NCI-H128 (cell line): ENCODE data around the gene TGFBR3L.
"Not testable (repeated sequence)": the region's sequence is repeated elsewhere in the genome, so short reads cannot be mapped to it uniquely, and the experiment has no call there.

Experiments
- DNase-seq: peaks from one replicate; lab custom pipeline; 2025; ENCODE audit not compliant: unreplicated experiment; lab: John Stamatoyannopoulos, UW

The TGFBR3L gene

GRCh38 chr19:7926727-7927604 lies 12.3 kb downstream of the TGFBR3L start:
- no peak for DNase-seq

GRCh38 chr19:7927605-7928333 lies 13.1 kb downstream of the TGFBR3L start:
- no peak for DNase-seq

- DNase-seq, result no peak
Measured at GRCh38 chr19:7928334-7928706, 13.7 kb downstream of the TGFBR3L start.

- DNase-seq, result no peak
Measured at GRCh38 chr19:7928741-7929701, 14.4 kb downstream of the TGFBR3L start.

- not testable (repeated sequence) for DNase-seq
Measured at GRCh38 chr19:7930030-7930429, 15.4 kb downstream of the TGFBR3L start.

- no peak for DNase-seq
Measured at GRCh38 chr19:7930765-7931164, 16.1 kb downstream of the TGFBR3L start.

GRCh38 chr19:7931221-7932061 lies 16.8 kb downstream of the TGFBR3L start:
- no peak for DNase-seq

- no peak for DNase-seq
Measured at GRCh38 chr19:7932276-7932929, 17.8 kb downstream of the TGFBR3L start.

- no peak for DNase-seq
Measured at GRCh38 chr19:7932930-7933300, 18.3 kb downstream of the TGFBR3L start.

- DNase-seq, result no peak
Measured at GRCh38 chr19:7933411-7933810, 18.8 kb downstream of the TGFBR3L start.

- no peak for DNase-seq
Measured at GRCh38 chr19:7933828-7934725, 19.4 kb downstream of the TGFBR3L start.

GRCh38 chr19:7934766-7935165 lies 20.1 kb downstream of the TGFBR3L start:
- DNase-seq, result no peak

- no peak for DNase-seq
Measured at GRCh38 chr19:7940841-7941240, 26.2 kb downstream of the TGFBR3L start.

- no peak for DNase-seq
Measured at GRCh38 chr19:7941895-7942596, 27.4 kb downstream of the TGFBR3L start.

GRCh38 chr19:7942981-7943443 lies 28.4 kb downstream of the TGFBR3L start:
- DNase-seq, result no peak

GRCh38 chr19:7943444-7944176 lies 29.0 kb downstream of the TGFBR3L start, which contains the start of gene TIMM44:
TIMM44 (minus strand) TSS chr19:7943666; CDS start chr19:7943651, 15 bp downstream.
- DNase-seq, result peak; percentile 99

- DNase-seq, result peak; percentile 89
Measured at GRCh38 chr19:7944177-7944761, 29.6 kb downstream of the TGFBR3L start.
